Activated T-cell treated with anti-CD3 and anti-CD28 coated beads, Interleukin-2, amount 50 U/mL, for 72 hours (primary cell): ENCODE results near the gene KLHL36. TPM values are rescaled to one million over a fixed set of nuclear protein-coding genes. Genes with fewer than 3 reads are reported as not detected.
"Not testable (repeated sequence)": the region's sequence is repeated elsewhere in the genome, so short reads cannot be mapped to it uniquely, and the experiment has no call there.

Experiments
- ATAC-seq, 2 donors: fragments of 150-1000 bp; cut with Tn5 transposase; replicated peaks in 1 of 2; 2 replicates each; pipeline ENCODE4 v1.10.0; 2021; ENCODE audit warnings: moderate library complexity in 2 of 2, mild to moderate bottlenecking in 1 of 2
- DNase-seq, 2 donors: peaks; one replicate each; pipeline ENCODE4 v3.0.0; 2021 to 2022; ENCODE audit warnings: mixed read lengths in 1 of 2
- H3K27ac Mint-ChIP-seq: one replicate; pipeline ENCODE4 v1.8.0; 2022; ENCODE audit warnings: mild to moderate bottlenecking, moderate library complexity, mixed read lengths
- H3K27me3 Mint-ChIP-seq: one replicate; pipeline ENCODE4 v1.8.0; 2022; ENCODE audit warnings: low read depth, mixed read lengths
- H3K36me3 Mint-ChIP-seq, 2 donors: one replicate each; pipeline ENCODE4 v1.8.0; 2022; ENCODE audit warnings: mixed read lengths in 2 of 2, mild to moderate bottlenecking in 1 of 2; ENCODE audit not compliant: insufficient read depth in 2 of 2
- H3K4me1 Mint-ChIP-seq: one replicate; pipeline ENCODE4 v1.8.0; 2022; ENCODE audit warnings: low read depth, mixed read lengths
- H3K4me3 Mint-ChIP-seq, 2 donors: one replicate each; pipeline ENCODE4 v1.8.0; 2022; ENCODE audit warnings: mild to moderate bottlenecking in 2 of 2, mixed read lengths in 2 of 2, moderate library complexity in 2 of 2
- H3K9me3 Mint-ChIP-seq, 2 donors: one replicate each; pipeline ENCODE4 v1.8.0; 2022; ENCODE audit warnings: mixed read lengths in 2 of 2
- total RNA-seq, 2 donors: library from RNA; stranded (reverse); gene quantifications; one replicate each; pipeline ENCODE4 v1.2.3, GENCODE V29; 2022

The KLHL36 gene
- total RNA-seq, 2 donors from 2014 or later, result 64.2 to 69.5 TPM

DNA sequence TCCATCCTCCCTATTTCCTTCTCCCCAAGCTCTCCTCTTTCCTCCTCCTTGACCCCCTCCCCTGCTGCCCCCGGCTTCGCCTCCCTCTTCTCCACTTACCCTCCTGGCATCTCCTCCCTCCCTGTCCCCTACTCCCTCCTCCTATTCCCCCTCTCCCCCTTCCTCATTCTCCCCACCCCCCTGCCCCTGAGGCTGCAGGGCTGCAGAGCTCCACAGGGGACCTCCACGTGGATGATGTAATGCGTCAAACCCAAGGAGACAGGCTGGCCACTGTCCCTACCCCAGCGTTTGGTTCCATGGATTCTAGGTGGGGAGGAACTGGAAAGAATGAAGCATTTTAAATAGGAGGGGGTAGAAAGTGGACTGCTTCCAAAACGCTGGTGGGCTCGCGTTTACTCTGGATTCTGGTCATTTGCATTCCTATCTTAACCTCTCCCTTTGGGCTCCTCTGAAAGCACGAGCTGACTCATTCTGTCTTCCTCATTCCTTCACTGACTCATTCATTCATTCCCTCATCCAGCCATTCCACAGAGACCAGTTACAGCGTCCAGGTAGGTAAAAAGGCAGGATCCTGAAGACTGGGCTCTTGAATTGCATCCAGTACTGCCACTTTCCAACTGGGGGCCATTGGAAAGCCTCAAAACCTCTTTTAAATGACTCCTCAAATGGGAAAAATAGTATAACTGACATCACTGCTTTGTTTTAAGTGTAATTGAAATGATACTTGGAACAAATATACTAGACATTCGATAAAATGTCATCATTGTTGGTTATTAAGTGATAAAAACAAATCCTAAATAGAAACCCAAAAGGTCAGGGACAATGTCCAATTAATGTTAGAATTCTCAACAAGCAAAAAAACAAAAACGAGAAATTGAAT is 29.5 kb upstream of the KLHL36 start:
- Mint-ChIP-seq H3K36me3 (peaks cover 11 to 21% of the 10 kb centered on the region in 2 donors), H3K4me1 (peaks cover 46% of the 10 kb centered on the region), H3K27ac (no peak overlapping the region), H3K9me3 (no peaks in the 10 kb centered on the region), H3K27me3 (peaks cover 5% of the 10 kb centered on the region), H3K4me3 (peak overlapping the region; percentile 81 to 85)
- no peak for DNase-seq
- ATAC-seq, result no peak

DNA sequence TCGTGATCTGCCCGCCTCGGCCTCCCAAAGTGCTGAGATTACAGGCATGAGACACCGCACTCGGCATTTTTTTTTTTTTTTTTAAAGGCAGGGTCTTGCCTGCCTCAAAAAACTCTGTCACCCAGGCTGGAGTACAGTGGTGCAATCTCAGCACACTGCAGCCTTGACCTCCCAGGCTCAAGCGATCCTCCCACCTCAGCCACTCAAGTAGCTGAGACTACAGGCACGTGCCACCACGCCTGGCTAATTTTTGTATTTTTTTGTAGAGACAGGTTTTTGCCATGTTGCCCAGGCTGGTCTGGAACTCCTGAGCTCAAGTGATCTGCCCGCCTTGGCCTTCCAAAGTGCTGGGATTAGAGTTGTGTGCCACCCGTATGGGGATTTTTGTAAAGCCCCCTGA is 27.4 kb upstream of the KLHL36 start:
- not testable (repeated sequence) for H3K27ac Mint-ChIP-seq, DNase-seq, H3K27me3 Mint-ChIP-seq, H3K4me3 Mint-ChIP-seq, ATAC-seq, H3K9me3 Mint-ChIP-seq
- Mint-ChIP-seq H3K36me3 (peaks cover 8 to 10% of the 10 kb centered on the region in 2 donors), H3K4me1 (peaks cover 25% of the 10 kb centered on the region)

GRCh38 chr16:84625556-84625955 is 22.8 kb upstream of the KLHL36 start:
- H3K9me3 Mint-ChIP-seq, result no peaks in the 10 kb centered on the region
- H3K27ac Mint-ChIP-seq, result no peak overlapping the region
- no peaks in the 10 kb centered on the region for H3K27me3 Mint-ChIP-seq

DNA sequence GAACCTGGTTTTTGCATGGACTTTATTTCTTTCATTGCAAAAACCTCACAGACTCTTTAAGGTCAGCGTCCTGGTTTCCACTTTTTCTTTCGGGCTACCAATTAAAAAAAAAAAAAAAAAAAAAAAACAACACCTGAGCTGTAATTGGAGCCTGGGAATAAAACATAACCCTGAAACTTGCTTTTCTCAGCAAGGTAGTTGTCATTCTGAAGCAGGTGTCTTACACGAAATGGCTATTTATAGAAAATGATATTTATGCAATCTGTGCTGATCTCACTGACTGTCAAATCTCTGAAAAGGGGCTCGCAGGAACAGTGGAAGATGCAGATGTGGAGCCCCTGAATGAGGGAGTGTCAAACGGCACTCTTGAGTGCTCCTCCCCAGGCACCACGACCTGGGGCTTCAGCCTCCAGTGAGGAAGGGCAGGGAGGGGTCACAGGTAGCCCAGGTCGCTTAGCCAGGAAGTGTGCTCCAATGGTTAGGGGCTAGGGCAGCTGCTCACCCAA is 20.0 kb upstream of the KLHL36 start:
- DNase-seq (no peak), ATAC-seq (no peak)
- H3K4me1 Mint-ChIP-seq, result peaks cover 26% of the 10 kb centered on the region
- H3K27ac Mint-ChIP-seq, result no peak overlapping the region
- H3K27me3 Mint-ChIP-seq, result no peaks in the 10 kb centered on the region
- H3K9me3 Mint-ChIP-seq, result no peaks in the 10 kb centered on the region
- no peak overlapping the region for H3K4me3 Mint-ChIP-seq
- no peaks in the 10 kb centered on the region for H3K36me3 Mint-ChIP-seq

More at GRCh38 chr16:84625556-84625955, 22.8 kb upstream of the KLHL36 start:
- no peak for ATAC-seq
- Mint-ChIP-seq H3K4me3 (no peak overlapping the region), H3K36me3 (no peaks in the 10 kb centered on the region), H3K4me1 (peaks cover 20% of the 10 kb centered on the region)
- DNase-seq, result no peak

DNA sequence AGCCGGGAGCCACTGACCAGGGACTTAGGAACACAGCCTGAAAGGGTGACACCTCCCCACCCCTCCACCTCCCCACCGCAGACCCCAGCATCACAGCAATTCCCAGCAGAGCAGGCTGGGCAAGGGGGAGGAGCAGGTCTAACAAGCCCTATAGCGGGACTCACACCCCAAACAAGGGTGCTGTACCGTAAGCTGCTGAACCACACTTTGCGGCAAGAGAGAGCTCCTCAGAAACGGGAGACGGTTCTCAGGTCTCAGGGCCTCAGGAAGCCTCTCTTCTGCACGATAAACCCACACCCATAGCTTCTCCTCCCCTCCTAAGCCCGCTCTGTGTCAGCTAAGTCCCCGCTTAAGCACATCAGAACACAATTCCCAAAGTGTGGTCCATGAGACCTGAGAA is 18.7 kb upstream of the KLHL36 start:
- no peak overlapping the region for H3K27ac Mint-ChIP-seq
- no peaks in the 10 kb centered on the region for H3K9me3 Mint-ChIP-seq
- H3K27me3 Mint-ChIP-seq, result no peaks in the 10 kb centered on the region
- no peaks in the 10 kb centered on the region for H3K36me3 Mint-ChIP-seq
- H3K4me3 Mint-ChIP-seq, result no peak overlapping the region
- H3K4me1 Mint-ChIP-seq, result peaks cover 22% of the 10 kb centered on the region
- DNase-seq, result no peak
- peak in 1 of 2 donors; percentile 22 for ATAC-seq

DNA sequence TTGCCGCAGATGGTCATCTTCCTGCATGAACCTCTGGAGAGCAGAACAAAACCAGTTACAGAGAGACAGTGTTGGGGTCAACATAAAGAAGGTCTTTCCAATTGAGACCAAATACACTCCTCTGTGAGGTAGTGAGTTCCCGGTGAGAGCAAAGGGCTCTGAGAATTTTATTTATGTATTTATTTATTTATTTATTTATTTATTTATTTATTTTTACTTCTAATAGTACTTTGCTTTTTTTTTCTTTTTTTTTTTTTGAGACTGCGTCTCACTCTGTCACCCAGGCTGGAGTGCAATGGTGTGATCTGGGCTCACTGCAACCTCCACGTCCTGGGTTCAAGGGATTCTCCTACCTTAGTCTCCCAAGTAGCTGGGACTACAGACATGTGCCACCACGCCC is 18.3 kb upstream of the KLHL36 start:
- Mint-ChIP-seq H3K27ac (no peak overlapping the region), H3K4me3 (no peak overlapping the region), H3K4me1 (peaks cover 22% of the 10 kb centered on the region), H3K36me3 (no peaks in the 10 kb centered on the region), H3K27me3 (no peaks in the 10 kb centered on the region), H3K9me3 (no peaks in the 10 kb centered on the region)
- DNase-seq (no peak), ATAC-seq (no peak)

DNA sequence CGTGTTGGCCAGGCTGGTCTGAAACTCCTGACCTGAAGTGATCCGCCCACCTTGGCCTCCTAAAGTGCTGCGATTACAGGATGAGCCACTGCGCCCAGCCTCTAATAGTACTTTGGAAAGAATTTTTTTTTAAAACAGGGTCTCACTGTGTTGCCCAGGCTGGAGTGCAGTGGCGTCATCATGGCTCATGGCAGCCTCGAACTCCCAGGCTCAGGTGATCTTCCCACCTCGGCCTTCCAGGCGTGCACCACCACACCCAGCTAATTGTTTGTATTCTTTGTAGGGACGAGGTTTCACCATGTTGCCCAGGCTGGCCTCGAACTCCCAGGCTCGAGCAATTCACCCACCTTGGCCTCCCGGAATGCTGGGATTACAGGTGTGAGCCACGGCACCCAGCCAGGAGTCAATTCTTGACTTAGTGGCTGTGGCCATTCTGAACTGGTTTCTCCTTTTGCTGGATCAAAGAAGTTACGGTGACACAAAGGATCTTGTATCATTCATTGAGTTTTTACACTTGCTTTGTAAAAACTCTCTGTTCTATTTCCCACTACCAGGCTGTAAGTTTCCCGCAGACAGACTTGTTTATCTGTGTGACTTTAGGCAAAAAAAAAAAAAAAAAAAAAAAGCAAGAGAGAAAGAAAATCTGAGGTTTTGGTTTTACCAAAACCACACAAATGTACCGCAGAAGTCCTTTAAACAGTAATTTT is 17.7 kb upstream of the KLHL36 start:
- Mint-ChIP-seq H3K27me3 (no peaks in the 10 kb centered on the region), H3K27ac (peak overlapping the region; percentile 95), H3K9me3 (no peaks in the 10 kb centered on the region), H3K4me3 (peak overlapping the region; percentile 56 to 73), H3K36me3 (no peaks in the 10 kb centered on the region), H3K4me1 (peaks cover 22% of the 10 kb centered on the region)
- ATAC-seq, result peak in 1 of 2 donors; percentile 22
- DNase-seq, result no peak

DNA sequence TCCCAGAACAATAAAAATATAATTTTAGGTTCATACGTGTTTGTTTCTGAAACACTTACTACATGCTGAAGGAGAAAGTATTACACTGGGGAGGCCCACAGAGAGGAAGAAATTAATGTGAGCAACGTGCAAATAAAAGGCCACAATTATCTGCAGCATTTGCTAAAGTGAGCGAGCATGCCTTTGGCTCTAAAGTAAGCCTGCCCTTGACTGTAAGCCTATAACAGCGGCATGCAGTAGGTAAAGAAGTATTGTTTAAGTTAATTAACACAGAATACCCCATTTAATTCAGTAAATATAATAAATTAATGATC is 17.2 kb upstream of the KLHL36 start:
- Mint-ChIP-seq H3K36me3 (no peaks in the 10 kb centered on the region), H3K4me1 (peaks cover 22% of the 10 kb centered on the region), H3K9me3 (no peaks in the 10 kb centered on the region), H3K4me3 (peak overlapping the region; percentile 56 to 73), H3K27ac (peak overlapping the region; percentile 95), H3K27me3 (no peaks in the 10 kb centered on the region)
- no peak for DNase-seq
- peak in 1 of 2 donors; percentile 34 for ATAC-seq

DNA sequence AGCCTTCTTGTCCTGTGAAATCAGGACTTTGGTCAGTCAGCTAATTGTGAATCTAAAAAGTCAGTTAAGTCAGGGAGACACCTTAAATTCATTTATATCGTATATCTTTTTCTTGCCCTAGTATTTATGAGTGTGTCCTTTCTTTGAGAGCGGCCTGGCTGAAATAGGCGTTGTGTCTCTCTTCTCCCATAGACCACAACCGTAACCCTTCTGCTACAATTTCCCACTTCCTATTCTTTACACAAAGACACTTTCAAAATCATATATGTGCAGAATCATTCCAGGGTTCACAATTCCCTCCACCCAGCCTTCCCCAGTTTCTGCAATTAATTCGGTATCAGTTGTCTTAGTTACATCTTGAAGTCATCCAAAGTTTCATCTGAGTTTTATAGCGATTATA is 16.4 kb upstream of the KLHL36 start:
- DNase-seq (no peak), ATAC-seq (no peak)
- Mint-ChIP-seq H3K4me1 (peaks cover 22% of the 10 kb centered on the region), H3K36me3 (no peaks in the 10 kb centered on the region), H3K4me3 (no peak overlapping the region), H3K27me3 (no peaks in the 10 kb centered on the region), H3K27ac (no peak overlapping the region), H3K9me3 (no peaks in the 10 kb centered on the region)

GRCh38 chr16:84632862-84633261 is 15.4 kb upstream of the KLHL36 start:
- not testable (repeated sequence) for H3K4me3 Mint-ChIP-seq, H3K36me3 Mint-ChIP-seq, H3K27ac Mint-ChIP-seq, ATAC-seq, H3K9me3 Mint-ChIP-seq, H3K27me3 Mint-ChIP-seq, DNase-seq
- peaks cover 27% of the 10 kb centered on the region for H3K4me1 Mint-ChIP-seq

- Mint-ChIP-seq H3K4me1 (peaks cover 34% of the 10 kb centered on the region), H3K36me3 (peaks cover 0 to 2% of the 10 kb centered on the region in 2 donors), H3K4me3 (no peak overlapping the region), H3K27ac (no peak overlapping the region), H3K27me3 (no peaks in the 10 kb centered on the region), H3K9me3 (no peaks in the 10 kb centered on the region)
- no peak for ATAC-seq
- no peak for DNase-seq
Measured at GRCh38 chr16:84633622-84634021, 14.7 kb upstream of the KLHL36 start.

DNA sequence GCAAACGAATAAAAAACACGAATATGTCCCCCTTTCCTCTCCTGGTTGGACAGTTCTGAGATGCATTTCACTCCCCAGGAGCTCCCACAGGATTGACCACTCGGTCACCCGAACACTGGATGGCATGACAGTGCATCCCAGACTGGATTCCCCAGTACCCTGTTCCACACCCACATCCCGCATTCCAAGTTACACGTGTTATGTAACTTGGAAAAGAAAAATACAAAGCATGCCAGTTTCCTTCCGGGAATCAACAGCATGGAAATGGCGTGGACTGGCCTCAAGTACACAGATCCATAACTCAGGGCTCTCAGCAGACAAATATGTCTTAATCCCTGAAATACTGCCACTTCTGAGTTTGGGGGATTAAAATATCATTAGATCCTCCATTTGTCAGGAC is 12.6 kb upstream of the KLHL36 start:
- Mint-ChIP-seq H3K4me1 (peaks cover 42% of the 10 kb centered on the region), H3K36me3 (peaks cover 3 to 11% of the 10 kb centered on the region in 2 donors), H3K27ac (no peak overlapping the region), H3K27me3 (no peaks in the 10 kb centered on the region), H3K9me3 (peaks cover 3 to 7% of the 10 kb centered on the region in 2 donors), H3K4me3 (no peak overlapping the region)
- no peak for DNase-seq
- ATAC-seq, result no peak

GRCh38 chr16:84637709-84638108 is 10.6 kb upstream of the KLHL36 start:
- H3K27ac Mint-ChIP-seq, result no peak overlapping the region

More at GRCh38 chr16:84637709-84638108, 10.6 kb upstream of the KLHL36 start:
- DNase-seq (no peak), ATAC-seq (no peak)
- Mint-ChIP-seq H3K4me3 (no peak overlapping the region), H3K27me3 (no peaks in the 10 kb centered on the region), H3K4me1 (peaks cover 46% of the 10 kb centered on the region), H3K9me3 (peaks cover 3 to 7% of the 10 kb centered on the region in 2 donors), H3K36me3 (peaks cover 3 to 11% of the 10 kb centered on the region in 2 donors)
